ENCODE results near the gene TMEM154.
"Not testable (repeated sequence)": the region's sequence is repeated elsewhere in the genome, so short reads cannot be mapped to it uniquely, and the experiment has no call there.

Gene TMEM154

DNA sequence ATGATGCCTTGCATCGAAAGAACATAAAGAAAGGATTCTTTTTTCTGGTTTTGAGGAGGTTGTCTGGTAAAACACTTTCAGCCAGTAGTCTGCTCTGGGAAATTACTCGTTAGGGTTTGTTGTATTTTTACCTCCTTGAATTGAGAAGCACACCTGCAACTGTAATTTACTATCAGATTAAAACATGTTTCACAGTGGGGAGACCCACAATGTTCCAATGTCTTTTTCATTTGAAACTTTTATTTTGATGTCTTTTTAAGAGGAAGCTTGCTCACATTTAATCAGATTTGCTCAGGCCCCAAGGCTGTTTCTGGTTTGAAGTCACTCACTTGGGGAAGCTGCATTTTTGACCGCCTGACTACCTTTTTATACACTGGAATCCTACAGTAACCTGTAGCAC is 12.0 kb downstream of the TMEM154 start:
- no peak for DNase-seq (ENCODE audit: low read depth, low spot score)

DNA sequence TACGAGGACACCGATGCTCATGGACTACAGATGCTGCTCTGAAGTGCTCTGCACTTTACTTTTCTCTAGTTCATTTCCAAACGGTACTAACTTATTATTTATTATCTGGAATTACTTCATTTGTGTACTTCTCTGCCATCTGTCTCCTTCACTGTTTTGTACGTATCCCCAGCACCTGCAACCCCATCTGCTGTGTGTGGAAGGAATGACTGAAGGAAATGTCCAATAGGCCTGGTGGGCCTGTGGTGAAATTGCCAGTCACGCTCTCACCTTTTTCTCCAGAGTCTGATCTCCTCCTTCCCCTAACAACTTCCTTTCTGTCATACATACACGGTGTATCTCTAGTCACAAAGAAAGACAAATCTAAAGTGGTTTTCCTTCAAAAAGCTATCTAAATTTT is 12.9 kb downstream of the TMEM154 start:
- no peak for DNase-seq (ENCODE audit: low read depth, low spot score)

DNA sequence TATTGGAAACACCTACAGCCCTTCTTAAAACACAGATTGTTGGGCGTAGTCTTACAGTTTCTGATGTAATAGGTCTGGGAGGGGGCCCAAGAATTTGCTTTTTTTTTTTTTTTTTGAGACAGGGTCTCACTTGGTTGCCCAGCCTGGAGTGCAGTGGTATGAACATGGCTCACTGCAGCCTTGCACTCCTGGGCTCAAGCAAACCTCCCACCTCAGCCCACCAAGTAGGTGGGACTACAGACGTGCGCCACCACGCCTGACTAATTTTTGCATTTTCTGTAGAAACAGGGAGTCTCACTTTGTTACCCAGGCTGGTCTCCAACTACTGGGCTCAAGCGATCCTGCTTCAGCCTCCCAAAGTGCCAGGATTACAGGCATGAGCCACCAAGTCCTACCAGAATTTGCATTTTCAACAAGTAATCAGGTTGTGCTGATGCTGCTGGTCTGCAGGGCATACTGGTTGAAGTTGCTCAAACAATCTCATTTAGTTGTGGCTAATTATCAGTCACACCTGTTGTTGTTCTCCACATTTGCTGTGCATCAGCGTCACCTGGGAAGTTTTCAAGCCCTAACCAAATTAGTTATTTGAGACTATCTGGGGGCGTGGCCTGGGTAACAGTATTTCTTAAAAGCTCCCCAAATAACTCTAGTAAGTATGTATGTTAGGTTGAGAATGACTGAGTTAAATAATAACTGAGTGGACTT is 14.0 kb downstream of the TMEM154 start:
- DNase-seq (ENCODE audit: low read depth, low spot score): no peak

DNA sequence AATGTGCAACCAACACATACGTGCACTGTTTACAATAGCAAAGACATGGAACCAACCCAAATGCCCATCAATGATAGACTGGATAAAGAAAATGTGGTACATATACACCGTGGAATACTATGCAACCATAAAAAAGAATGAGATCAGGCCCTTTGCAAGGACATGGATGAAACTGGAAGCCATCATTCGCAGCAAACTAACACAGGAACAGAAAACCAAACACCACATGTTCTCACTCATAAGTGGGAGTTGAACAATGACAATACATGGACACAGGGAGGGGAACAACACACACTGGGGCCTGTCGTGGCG is 15.8 kb downstream of the TMEM154 start:
- DNase-seq (ENCODE audit: low read depth, low spot score): not testable (repeated sequence)

DNA sequence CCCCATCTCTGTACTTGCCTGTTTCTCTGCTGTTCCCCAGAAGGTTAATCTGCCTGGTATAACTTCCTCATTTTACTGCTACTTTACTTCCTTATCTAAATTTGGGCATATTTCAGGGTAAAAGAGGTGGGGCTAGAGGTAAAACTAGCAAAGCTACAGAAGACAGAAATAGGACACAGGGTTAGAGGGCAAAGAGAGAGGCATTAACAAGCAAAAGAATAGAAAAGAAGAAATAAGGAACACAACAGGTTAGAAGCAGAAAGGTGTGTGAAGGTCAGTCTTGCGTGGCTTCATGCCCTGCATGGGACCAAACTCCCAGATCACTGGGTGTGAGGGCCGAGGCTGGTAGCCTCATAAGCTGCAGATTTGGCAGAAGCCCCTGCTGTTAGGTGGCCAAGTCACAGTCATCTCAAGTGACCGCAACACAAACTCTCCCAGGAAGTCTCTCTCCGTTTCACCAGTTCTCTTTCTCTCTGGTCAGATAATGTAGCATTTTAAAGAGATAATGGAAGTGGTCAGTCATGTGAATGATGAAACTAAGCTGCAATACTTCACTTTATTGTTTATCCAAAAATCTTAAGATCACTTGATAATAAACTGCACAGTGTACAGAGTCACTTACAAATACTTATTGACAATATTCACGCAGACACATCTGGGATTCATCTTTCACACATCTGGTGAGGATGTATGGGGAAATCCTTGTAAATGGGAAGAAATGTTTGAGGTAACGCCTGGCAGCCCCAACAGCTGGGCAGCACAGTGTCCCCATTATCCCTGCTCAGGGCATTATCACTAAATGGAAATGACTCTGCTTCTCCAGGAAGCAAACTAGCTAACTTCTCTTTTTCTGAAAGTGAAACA is 16.4 kb downstream of the TMEM154 start:
- DNase-seq (ENCODE audit: low read depth, low spot score): no peak

DNA sequence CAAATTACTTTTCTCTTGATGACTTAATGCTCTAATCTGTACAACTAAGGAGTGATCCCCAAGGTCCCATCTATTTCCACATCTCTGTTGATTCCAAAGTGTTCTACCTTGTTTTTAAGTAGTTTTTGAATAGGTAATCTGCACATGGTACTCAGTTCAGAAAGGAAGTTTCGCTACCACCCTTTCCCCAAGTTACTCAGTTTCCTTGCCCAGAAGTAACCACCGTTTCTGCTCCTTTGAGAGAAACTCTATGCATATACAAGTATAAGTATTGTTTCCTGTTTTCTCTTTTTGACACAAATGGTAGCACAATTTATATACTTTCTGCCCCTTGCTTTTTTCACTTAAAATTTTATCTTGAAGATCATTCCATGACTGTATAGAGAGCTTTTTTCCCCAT is 18.1 kb downstream of the TMEM154 start:
- DNase-seq (ENCODE audit: low read depth, low spot score): no peak

DNA sequence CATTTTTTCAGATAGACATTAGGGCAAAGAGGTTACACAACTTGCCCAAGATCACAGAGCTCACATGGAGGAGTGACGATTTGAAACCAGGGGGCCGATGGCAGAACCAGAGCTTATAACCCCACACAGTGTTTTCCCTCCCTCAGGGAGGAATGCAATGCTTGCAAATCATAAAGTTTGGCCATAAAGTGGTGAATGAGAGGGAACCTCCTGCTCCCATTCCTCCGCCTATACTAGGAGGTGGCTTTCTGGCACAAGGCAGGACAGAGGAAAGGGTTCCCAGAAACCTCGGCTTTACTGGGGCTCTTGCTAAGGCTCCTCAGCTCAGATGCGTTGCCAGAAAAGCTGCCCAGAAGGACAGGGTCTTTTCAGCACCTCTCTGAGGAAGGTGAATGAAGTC is 19.3 kb downstream of the TMEM154 start:
- DNase-seq (ENCODE audit: low read depth, low spot score): no peak

DNA sequence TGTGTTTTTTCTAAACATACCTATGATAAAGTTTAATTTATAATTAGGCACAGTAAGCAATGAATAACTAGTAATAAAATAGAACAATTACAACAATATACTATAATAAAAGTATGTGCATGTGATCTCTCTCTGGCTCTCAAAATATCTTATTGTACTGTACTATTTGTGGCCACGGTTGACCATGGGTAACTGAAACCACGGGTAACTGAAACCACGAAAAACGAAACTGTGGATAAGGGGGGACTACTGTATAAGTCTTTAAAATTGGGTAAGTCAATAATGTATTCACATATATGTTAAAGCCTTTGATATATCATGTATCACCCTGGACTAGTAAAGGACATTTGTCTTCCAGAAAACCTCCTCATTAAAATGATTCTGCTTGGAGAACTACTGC is 20.0 kb downstream of the TMEM154 start:
- no peak for DNase-seq (ENCODE audit: low read depth, low spot score)

DNA sequence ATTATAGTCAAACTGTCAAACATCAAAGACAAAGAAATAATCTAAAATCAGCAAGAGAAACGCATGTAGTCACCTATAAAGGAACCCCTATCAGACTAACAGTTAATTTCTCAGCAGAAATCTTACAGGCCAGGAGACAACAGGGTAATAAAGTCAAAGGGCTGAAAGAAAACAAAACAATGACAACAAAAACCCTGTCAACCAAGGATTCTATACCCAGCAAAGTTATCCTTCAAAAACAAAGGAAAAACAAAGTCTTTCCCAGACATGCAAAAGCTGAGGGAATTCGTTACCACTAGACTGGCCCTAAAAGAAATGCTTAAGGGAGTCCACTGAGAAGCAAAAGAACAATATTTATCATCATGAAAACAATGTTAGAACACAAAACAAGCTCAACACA is 22.1 kb downstream of the TMEM154 start:
- DNase-seq (ENCODE audit: low read depth, low spot score): no peak

DNA sequence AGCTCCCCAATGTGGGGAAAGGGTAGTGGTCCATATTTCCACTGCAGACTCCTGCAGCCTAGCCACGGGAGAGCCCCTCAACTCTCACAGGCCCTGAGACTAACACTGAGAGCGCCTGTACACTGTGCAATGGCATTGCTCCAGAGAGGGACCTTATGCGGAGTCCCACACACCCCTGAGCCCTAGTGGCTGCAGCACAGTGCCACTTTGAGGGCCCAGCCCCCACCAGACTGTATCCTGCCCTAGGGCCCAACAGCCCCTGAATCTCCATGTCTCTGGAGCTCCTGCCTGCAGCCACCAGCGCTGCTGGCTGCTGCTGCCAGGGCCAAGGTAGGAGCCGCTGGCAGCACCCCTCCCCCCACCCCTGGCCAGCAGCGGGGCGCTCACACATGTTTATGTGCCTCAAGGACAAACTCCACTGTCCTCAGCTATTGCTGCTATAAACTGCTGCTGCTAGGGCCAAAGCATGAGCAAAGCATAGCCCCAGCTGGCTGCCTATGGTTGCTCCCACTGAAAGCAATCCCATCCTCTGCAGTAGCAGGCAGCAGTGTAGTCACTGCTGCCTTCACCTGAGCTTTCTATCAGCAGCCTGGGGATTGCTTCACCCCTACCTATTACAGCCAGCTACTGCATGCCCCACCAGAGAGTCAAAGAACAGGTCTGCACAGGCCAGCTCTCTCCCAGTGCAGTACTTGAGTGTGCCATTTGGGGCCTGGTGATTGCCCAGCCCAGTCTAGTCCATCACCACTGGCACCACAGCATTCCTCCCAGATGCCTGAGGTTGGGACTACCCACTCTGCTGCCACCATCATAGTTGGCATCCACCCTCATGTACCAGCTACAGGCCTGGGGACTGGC is 24.3 kb downstream of the TMEM154 start:
- no peak for DNase-seq (ENCODE audit: low read depth, low spot score)

DNA sequence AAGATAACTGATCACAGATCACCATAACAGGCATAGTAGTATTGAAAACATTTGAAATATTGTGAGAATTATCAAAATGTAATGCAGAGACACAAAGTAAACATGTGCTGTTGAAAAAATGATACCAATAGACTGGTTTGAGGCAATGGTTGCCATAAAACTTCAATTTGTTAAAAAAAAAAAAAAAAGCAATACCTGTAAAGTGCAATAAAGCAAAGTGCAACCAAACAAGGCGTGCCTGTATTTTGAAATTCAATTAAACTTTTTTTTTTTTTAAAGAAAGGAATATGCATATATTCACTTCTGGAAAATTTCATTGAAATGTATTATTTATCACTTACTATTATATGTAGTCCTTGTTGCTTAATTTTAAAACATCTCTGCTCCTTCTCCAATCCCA is 27.7 kb downstream of the TMEM154 start:
- no peak for DNase-seq (ENCODE audit: low read depth, low spot score)

DNA sequence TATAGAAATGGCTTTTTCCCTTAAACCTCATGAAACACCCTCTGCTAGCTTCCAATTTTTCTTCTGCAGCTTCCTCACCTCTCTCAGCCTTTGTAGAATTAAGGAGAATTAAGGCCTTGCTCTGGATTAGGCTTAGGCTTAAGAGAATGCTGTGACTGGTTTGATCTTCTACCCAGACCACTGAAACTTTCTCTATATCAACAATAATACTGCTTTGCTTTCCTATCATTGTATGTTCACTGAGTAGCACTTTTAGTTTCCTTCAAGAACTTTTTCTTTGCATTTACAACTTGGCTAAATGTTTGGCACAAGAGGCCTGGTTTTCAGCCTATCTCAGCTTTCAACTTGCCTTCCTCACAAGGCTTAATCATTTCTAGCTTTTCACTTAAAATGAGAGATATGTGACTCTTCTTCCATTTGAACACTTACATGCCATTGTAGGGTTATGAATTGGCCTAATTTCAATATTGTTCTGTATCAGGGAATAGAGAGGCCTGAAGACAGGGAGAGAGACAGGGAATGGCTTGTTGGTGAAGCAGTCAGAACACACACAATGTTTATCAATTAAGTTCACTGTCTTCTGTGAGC is 28.2 kb downstream of the TMEM154 start:
- no peak for DNase-seq (ENCODE audit: low read depth, low spot score)

DNA sequence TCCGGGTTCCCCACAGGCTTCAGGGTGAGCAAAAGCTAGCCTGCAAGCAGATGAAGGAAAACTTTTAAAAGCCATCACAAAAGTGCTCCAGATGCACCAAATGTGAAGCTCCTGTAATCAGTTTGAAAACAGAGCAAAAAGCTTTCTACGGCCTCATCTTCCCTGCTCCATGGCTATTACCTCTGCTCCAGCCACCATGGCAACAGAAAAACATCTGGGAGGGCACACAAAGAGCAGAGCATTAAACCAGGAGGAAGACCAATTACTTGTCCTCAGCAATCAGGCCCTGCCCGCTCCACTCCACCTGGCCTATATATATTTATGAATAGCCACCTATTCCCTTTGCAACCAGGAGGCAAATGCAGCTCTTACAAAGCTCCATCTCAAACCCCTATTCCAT is 33.6 kb downstream of the TMEM154 start:
- DNase-seq (ENCODE audit: low read depth, low spot score): no peak

DNA sequence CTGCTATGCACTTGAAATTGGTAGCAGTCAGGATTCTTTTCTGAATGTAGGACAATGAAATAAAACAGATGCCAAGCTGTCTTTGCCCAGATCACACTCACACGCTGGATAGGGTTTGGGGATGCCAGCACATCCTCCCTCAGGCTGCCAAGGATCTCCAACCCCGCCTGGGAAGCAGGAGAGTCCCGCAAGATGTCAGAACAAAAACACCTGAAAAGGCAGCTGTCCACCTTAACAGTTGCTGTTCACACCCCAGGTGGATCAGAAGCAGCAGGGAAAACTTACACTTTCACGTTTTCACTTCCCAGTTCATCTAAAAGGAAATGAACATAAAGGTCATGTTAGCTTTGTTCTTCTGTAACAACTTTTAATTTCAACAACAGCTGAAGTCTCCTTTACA is 35.7 kb downstream of the TMEM154 start:
- DNase-seq (ENCODE audit: low read depth, low spot score): no peak

DNA sequence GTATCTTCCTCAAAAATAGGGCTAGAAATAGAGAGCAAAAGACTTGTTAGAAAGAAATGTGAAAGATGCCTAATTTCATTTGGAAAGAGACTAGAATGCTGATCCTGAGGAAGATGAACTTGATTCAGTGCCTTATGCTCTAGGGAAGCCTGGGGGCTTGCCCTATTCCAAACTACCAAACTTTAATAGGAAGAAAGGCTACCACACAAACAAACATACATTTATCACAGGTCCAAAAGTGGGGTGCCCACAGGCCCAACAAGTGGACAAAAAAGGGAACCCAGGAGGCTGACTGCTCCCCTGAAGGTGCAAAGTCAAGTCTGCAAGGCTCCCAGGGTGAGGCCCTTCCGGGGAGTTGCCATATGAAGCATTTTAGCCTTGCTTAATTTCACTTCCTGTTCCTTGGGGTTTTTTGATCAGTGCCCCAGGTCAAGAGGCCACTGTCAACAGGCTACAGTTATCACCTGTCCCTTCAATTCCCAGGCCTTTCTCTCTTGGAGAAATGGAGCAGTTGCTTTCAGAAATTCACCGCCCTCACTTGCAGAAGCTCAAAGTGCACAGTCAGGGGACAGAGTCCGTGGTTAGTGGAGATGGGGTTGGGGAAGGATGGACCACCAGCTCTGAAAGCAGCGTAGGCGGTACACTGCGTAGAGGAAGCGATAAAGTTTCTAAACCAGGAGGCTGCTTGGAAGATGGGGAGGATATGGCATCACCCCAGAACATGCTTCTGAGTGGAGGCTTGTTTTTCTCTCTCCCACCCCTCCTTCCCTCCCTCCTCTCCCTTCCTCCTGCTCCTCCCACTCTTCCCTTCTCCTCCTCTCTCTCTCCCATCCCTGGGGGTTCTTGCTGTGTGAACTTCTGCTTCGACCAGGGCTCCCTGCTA is 36.4 kb downstream of the TMEM154 start:
- no peak for DNase-seq (ENCODE audit: low read depth, low spot score)

DNA sequence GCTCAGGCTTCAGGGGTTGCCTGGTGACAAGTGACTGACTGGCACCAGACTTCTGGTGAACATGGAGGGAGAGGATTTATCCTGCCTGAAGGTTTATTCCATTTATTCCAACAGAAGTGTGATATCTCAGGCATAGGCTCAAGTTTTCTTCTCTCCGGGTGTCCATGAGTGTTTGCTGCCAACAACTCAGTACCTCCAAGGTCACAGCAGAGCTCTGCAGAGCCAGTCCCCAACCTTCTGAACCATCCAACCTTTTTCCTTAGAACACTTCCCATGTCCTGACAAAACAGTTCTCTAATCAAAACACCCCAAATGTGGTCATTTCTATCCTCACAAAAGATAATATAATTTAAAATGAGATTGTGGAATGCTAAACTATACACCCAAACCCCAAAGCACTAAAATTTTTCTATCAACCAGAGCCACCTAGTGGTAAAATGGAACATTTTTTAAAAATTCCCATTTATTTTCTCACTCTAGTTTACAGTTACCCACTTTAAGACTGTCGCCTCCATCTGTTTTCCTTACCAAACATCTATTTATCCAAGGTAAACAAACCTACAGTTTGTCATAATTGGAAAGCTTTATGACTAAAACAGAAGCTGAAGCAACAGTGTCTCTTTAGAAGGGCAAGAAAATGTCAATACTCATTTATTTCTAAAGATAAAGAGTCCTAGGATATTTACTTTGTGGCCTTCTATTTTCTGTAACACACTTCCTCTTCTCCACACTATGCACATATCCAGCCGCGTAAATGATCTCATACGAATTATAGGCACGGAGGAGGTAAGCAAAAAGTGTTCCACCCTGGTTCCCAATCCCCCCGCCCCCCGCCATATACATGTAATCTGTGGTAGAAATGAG is 39.5 kb downstream of the TMEM154 start:
- DNase-seq (ENCODE audit: low read depth, low spot score): no peak

DNA sequence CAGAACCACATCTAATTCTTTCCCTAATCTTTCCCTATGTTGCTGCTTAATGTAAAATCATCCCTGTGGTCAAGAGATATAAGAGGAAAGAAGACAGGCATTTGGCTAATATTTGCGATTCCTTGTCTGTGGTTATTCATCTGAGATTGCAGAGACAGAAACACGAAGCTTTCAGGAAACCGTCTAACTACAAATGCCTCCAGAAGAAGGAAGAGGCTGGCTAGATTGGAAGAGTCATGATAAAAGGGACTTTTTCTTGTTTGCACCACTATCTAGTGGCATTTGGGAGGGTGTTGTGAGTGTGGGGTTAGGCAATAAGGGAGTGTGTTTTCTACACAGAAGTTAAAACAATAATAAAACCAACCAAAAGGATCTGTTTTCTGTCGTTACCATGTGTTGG is 43.9 kb downstream of the TMEM154 start:
- no peak for DNase-seq (ENCODE audit: low read depth, low spot score)

DNA sequence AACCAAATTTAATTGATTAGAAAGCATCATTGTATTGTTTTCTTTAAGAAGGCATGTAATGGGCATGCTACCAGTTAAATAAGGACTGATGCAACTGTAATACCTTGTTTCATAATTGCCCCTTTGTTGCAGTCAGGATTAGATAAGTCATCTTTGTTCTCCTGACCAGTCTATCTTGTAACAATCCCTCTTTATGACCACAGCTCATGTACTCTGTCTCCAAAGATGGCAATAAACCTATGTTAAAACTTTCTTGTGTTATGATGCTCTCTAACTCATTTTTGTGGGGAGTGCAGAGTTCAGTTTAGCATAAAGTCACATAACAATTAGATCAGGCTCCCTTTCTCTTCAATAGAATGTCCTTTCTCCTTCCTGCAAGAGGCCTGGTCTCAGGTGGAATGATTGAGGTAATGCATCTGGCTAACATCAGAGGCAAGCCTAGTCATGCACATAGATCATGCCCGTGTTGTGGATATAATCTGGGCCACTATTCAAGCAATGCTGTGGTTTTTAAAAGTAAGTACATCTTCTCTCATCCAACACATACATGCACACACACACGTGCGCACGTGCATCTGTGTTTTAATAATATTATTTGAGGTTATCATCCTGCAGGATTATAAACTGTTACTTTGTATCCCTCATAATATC is 45.6 kb downstream of the TMEM154 start:
- DNase-seq (ENCODE audit: low read depth, low spot score): no peak

DNA sequence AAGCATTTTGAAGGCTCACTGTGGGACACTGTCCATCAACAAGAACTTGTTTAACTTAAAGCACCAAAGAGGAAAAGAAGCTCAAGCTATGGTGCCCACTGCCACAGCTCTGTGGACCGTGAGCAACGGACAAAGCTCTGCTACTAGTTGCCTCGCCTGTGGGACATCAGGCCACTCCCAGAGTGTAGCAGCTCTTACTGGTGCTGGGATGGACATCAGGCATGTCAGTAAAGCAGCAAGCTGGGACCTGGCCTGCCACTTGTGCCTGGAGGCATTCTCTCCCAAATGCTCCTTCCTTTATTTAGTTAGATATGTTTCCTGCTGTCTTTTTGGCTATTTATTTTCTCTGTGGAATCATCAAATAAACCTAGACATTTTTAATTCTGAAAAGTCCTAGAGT is 46.7 kb downstream of the TMEM154 start:
- no peak for DNase-seq (ENCODE audit: low read depth, low spot score)

DNA sequence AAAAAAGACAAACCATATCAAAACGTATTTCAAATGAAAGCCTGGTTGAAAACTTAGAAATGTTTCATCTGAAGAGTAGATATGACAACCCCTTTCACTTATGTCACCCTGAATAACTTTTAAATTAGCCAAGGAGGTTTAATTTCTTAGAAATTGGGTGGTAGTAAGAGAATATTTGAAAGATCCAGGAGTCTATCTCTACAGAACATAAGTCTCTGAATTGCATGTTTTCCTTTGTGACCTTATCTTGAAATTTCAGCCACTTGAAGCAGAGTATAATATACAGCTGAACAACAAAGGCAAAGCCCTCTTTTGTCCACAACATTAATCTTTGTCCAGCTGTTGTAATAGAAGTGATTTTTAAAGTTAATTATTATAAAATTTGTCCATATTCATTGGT is 49.5 kb downstream of the TMEM154 start:
- no peak for DNase-seq (ENCODE audit: low read depth, low spot score)
